OCI-LY3 (cell line): ENCODE data around the gene LECT2.

Experiments
- EZH2phosphoT487 ChIP-seq: fragments of 200-600 bp; shearing (Covaris generic); IDR thresholded peaks from 2 replicates; pipeline ENCODE4 v1.6.1; 2018; ENCODE audit warnings: antibody characterized with exemption, mixed run types, low read depth
- TF ChIP-seq, protein P1 (sequence below): fragments of 200-600, 300-600 bp; sonication (generic); IDR thresholded peaks from 2 replicates; pipeline ENCODE4 v1.5.1; 2014; ENCODE audit warnings: antibody characterized with exemption, low read length, low read depth

DNA sequence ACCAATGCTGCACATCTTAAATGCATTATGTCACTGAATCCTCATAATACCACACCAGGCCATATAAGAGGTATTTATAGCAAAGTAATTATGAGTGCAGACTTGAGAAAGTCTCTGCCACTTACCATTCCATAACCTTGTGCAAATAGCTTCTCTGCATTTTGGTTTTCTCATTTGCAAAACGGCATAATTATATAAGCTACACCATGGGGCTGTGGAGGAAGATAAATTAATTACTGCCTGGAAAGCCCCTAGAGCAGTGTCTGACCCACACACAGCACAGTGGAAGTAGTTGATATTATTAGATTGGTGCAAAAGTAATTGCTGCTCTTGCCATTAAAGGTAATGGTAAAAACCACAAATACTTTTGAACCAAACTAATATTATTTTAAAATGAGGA lies 49.6 kb downstream of the LECT2 start:
- TF ChIP-seq EZH2phosphoT487, result no peak
- TF ChIP-seq, protein P1, sequence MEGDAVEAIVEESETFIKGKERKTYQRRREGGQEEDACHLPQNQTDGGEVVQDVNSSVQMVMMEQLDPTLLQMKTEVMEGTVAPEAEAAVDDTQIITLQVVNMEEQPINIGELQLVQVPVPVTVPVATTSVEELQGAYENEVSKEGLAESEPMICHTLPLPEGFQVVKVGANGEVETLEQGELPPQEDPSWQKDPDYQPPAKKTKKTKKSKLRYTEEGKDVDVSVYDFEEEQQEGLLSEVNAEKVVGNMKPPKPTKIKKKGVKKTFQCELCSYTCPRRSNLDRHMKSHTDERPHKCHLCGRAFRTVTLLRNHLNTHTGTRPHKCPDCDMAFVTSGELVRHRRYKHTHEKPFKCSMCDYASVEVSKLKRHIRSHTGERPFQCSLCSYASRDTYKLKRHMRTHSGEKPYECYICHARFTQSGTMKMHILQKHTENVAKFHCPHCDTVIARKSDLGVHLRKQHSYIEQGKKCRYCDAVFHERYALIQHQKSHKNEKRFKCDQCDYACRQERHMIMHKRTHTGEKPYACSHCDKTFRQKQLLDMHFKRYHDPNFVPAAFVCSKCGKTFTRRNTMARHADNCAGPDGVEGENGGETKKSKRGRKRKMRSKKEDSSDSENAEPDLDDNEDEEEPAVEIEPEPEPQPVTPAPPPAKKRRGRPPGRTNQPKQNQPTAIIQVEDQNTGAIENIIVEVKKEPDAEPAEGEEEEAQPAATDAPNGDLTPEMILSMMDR, result no peak
